Measurements from ENCODE around the gene PFN1.

PFN1 gene

DNA sequence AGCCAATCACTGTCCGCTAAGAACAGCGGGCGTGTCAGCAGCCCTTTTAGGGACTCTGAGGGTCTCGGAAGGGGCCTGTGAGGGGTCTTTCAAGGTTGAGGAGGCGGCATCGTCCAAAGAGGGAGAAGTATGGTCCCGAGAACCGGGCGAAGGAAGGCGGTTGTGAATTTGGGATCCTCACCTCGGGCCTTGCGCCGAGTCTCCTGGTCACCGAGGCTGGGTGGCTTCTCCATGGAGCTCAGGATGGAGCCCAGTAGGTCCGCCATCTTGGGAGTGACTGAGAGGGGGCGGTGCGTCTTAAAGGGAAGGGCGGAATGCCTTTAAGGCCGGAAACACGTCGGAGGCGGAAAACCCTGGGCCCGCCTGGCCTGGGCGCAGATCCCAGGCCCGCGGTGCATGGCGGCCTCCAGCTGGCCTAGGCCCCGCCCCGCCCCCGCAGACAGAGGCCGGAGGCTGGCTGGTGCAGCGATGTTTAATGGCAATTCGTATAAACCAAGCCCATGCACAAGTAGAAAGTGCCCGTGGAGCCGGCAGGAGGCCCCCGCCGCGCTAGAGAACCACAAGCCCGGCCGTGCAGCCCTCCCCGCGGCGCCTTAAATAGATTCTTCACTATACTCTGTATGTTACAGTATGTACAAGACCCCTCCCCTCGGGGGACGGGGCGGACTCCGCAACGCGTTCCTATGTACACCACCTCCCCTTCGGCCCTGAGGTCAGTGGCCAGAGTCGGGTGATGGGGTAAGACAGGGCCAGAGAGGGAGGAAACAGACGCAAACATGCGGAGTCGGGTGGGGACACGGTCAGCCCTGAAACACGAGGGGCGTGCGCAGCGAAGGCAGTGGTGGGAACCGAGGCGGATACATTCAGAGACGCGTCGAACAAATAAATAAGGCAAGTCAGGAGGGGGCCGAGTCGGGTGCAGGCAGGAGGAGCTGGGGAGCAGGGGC lies 19.5 kb upstream of the PFN1 start, which contains the start of gene SPAG7:
TSS of gene SPAG7 (minus strand) at position 279 of the 947 bp plus-strand sequence. CDS start at position 266, 13 bp downstream.
- Histone ChIP-seq H3K4me1 (ENCODE audit: low read length) (peaks cover 12% of the 10 kb centered on the region; the same call in 1 of the 2 replicates), H4K20me1 (ENCODE audit: insufficient read depth, low read length) (no peaks in the 10 kb centered on the region), H3K9me3 (replicated peaks; ENCODE audit: insufficient read depth, low read length) (no peaks in the 10 kb centered on the region), H3K27ac (ENCODE audit: low read length) (peak within 1 kb of the TSS; percentile 84), H2AFZ (ENCODE audit: low read length) (peak within 1 kb of the TSS; percentile 76), H3K9me2 (replicated peaks; ENCODE audit: insufficient read depth, low read length) (no peaks in the 10 kb centered on the region), H3K79me2 (ENCODE audit: low read length) (peaks cover 25% of the 10 kb centered on the region), H3K9ac (ENCODE audit: low read length) (peak within 1 kb of the TSS; percentile 86), H3K4me2 (ENCODE audit: low read depth, low read length) (peak within 1 kb of the TSS; percentile 96), H3K36me3 (replicated peaks; ENCODE audit: insufficient read depth, low read length) (no peaks in the 10 kb centered on the region), H3K27me3 (replicated peaks; ENCODE audit: insufficient read depth, low read length) (no peaks in the 10 kb centered on the region), H3F3A (ENCODE audit: insufficient read depth, low read length) (peaks cover 12% of the 10 kb centered on the region; the same call in 1 of the 2 replicates), H3K4me3 (ENCODE audit: low read length) (peak within 1 kb of the TSS; percentile 84)
- DNase-seq = peak; percentile 94
- TF ChIP-seq EZH2 (optimal IDR thresholded peaks at IDR 0.05; ENCODE audit: low read depth, low read length) (no peak), EZH2phosphoT487 (IDR thresholded peaks at IDR 0.05; ENCODE audit: low read length) (no peak)
- TF ChIP-seq, protein P1, sequence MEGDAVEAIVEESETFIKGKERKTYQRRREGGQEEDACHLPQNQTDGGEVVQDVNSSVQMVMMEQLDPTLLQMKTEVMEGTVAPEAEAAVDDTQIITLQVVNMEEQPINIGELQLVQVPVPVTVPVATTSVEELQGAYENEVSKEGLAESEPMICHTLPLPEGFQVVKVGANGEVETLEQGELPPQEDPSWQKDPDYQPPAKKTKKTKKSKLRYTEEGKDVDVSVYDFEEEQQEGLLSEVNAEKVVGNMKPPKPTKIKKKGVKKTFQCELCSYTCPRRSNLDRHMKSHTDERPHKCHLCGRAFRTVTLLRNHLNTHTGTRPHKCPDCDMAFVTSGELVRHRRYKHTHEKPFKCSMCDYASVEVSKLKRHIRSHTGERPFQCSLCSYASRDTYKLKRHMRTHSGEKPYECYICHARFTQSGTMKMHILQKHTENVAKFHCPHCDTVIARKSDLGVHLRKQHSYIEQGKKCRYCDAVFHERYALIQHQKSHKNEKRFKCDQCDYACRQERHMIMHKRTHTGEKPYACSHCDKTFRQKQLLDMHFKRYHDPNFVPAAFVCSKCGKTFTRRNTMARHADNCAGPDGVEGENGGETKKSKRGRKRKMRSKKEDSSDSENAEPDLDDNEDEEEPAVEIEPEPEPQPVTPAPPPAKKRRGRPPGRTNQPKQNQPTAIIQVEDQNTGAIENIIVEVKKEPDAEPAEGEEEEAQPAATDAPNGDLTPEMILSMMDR (IDR thresholded peaks at IDR 0.05; ENCODE audit: low read length) = no peak

DNA sequence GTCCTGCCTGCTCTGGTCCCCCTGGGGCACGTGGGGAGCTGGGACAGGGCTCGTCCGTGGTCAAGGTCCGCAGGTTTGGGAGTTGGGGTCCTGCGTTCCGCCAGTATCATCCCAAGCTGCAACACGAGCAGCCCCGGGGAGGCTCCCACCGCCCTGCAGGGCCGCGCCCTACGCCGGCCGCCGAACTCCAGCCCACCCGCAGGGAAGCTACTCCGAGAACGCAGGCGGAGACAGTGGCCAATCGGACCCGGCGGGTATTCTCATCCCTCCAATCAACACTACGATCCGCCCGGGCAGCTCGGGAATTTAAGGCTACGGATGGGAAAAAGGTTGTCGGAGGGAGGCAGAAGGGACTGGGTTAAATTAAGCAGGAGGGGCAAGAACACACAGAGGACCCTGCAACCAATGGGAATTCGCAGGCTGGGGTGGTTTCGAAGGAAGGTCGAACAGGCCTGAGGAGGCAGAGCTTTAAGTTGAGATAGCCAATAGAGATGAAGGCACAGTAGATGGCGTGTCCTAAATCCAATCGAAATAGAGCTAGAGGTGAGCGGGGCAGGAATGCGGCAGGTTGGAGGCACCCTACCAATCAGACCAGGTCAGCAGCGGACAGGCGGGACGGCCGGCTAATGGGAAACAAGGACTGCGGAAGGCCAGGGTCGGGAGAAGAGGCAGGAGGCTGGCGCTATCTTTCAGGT lies 18.7 kb upstream of the PFN1 start:
- peaks cover 12% of the 10 kb centered on the region; the same call in 1 of the 2 replicates for H3K4me1 ChIP-seq (ENCODE audit: low read length)
- no peaks in the 10 kb centered on the region for H3K36me3 ChIP-seq (replicated peaks; ENCODE audit: insufficient read depth, low read length)
- TF ChIP-seq EZH2 (optimal IDR thresholded peaks at IDR 0.05; ENCODE audit: low read depth, low read length) (no peak), EZH2phosphoT487 (IDR thresholded peaks at IDR 0.05; ENCODE audit: low read length) (no peak)
- TF ChIP-seq, protein P1 (IDR thresholded peaks at IDR 0.05; ENCODE audit: low read length) = no peak
- H2AFZ ChIP-seq (ENCODE audit: low read length) = peak overlapping the region; percentile 65
- peak overlapping the region; percentile 84; the same call in 1 of the 2 replicates for H3K27ac ChIP-seq (ENCODE audit: low read length)
- peak overlapping the region; percentile 86 for H3K9ac ChIP-seq (ENCODE audit: low read length)
- peaks cover 12% of the 10 kb centered on the region; the same call in 1 of the 2 replicates for H3F3A ChIP-seq (ENCODE audit: insufficient read depth, low read length)
- no peaks in the 10 kb centered on the region for H3K27me3 ChIP-seq (replicated peaks; ENCODE audit: insufficient read depth, low read length)
- H3K9me2 ChIP-seq (replicated peaks; ENCODE audit: insufficient read depth, low read length) = no peaks in the 10 kb centered on the region
- DNase-seq = peak; percentile 99
- peaks cover 25% of the 10 kb centered on the region for H3K79me2 ChIP-seq (ENCODE audit: low read length)
- peak overlapping the region; percentile 84 for H3K4me3 ChIP-seq (ENCODE audit: low read length)
- H3K4me2 ChIP-seq (ENCODE audit: low read depth, low read length) = peak overlapping the region; percentile 82
- H4K20me1 ChIP-seq (ENCODE audit: insufficient read depth, low read length) = no peaks in the 10 kb centered on the region
- no peaks in the 10 kb centered on the region for H3K9me3 ChIP-seq (replicated peaks; ENCODE audit: insufficient read depth, low read length)

DNA sequence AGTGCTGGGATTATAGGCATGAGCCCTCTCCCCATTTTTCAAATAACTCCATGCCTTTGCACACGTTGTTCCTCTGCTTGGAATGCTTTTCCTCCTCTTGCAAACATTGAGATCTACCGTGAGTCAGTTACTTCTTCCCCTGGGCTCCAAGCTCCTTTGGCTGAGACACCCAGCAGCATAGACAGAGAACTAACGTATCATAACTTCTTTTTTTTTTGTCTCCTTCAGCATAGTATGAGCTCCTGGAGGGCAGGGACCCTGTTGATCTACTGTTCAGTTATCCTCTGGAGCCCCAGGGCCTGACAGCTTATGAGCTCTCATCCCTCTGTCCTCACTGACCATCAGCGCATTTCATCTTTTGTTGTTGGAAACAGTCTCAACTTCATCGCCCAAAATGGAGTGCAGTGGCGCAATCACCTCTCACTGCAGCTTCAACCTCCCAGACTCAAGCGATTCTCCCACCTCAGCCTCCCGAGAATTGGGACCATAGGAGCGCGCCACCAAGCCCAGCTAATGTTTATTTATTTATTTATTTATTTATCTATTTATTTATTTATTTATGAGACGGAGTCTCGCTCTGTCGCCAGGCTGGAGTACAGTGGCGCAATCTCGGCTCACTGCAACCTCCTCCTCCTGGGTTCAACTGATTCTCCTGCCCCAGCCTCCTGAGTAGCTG lies 17.1 kb upstream of the PFN1 start:
- no peak overlapping the region for H2AFZ ChIP-seq (ENCODE audit: low read length)
- H3K9me2 ChIP-seq (replicated peaks; ENCODE audit: insufficient read depth, low read length) = no peaks in the 10 kb centered on the region
- no peak overlapping the region for H3K4me2 ChIP-seq (ENCODE audit: low read depth, low read length)
- H3K27me3 ChIP-seq (replicated peaks; ENCODE audit: insufficient read depth, low read length) = no peaks in the 10 kb centered on the region
- TF ChIP-seq EZH2phosphoT487 (IDR thresholded peaks at IDR 0.05; ENCODE audit: low read length) (no peak), EZH2 (optimal IDR thresholded peaks at IDR 0.05; ENCODE audit: low read depth, low read length) (no peak)
- TF ChIP-seq, protein P1 (IDR thresholded peaks at IDR 0.05; ENCODE audit: low read length) = no peak
- H3K79me2 ChIP-seq (ENCODE audit: low read length) = peaks cover 25% of the 10 kb centered on the region
- peaks cover 8% of the 10 kb centered on the region; the same call in 1 of the 2 replicates for H3F3A ChIP-seq (ENCODE audit: insufficient read depth, low read length)
- no peaks in the 10 kb centered on the region for H4K20me1 ChIP-seq (ENCODE audit: insufficient read depth, low read length)
- no peak overlapping the region for H3K4me3 ChIP-seq (ENCODE audit: low read length)
- H3K4me1 ChIP-seq (ENCODE audit: low read length) = peaks cover 12% of the 10 kb centered on the region; the same call in 1 of the 2 replicates
- H3K9me3 ChIP-seq (replicated peaks; ENCODE audit: insufficient read depth, low read length) = no peaks in the 10 kb centered on the region
- DNase-seq = no peak
- no peaks in the 10 kb centered on the region for H3K36me3 ChIP-seq (replicated peaks; ENCODE audit: insufficient read depth, low read length)
- H3K27ac ChIP-seq (ENCODE audit: low read length) = no peak overlapping the region
- H3K9ac ChIP-seq (ENCODE audit: low read length) = no peak overlapping the region

Data from MM.1S (cell line).